Natural killer cell (primary cell): ENCODE results near the gene SLC17A1. TPM values are rescaled to one million over a fixed set of nuclear protein-coding genes. Genes with fewer than 3 reads are reported as not detected.

Source experiments
- ATAC-seq, 3 donors: fragments of 150-1000 bp in 2 of 3; fragments of 200-7000 bp in 1 of 3; cut with Tn5 transposase; 1 replicate in 1 of 3; 2 replicates in 2 of 3; pipeline ENCODE4 v1.10.0; 2021; ENCODE audit warnings: mild to moderate bottlenecking in 2 of 3, moderate library complexity in 2 of 3
- DNase-seq, 2 donors: peaks; one replicate each; pipeline versions ENCODE4 v3.0.0 to v3.0.0-alpha.2; 2013 to 2021; ENCODE audit warnings: mixed read lengths in 1 of 2
- H3K27ac ChIP-seq: one replicate; pipeline ENCODE4 v1.5.1; 2013; ENCODE audit warnings: mild to moderate bottlenecking, low read length
- H3K27me3 ChIP-seq: one replicate; pipeline ENCODE4 v1.6.1; 2013; ENCODE audit warnings: low read length; ENCODE audit not compliant: control insufficient read depth, insufficient read depth
- H3K36me3 ChIP-seq: one replicate; pipeline ENCODE4 v1.6.1; 2013; ENCODE audit warnings: low read length; ENCODE audit not compliant: control insufficient read depth, insufficient read depth
- H3K4me1 ChIP-seq: one replicate; pipeline ENCODE4 v1.6.1; 2013; ENCODE audit warnings: low read length; ENCODE audit not compliant: control insufficient read depth, insufficient read depth
- H3K4me3 ChIP-seq: one replicate; pipeline ENCODE4 v1.5.1; 2013; ENCODE audit warnings: low read length
- H3K9me3 ChIP-seq: one replicate; pipeline ENCODE4 v1.6.1; 2013; ENCODE audit warnings: low read length; ENCODE audit not compliant: control insufficient read depth, insufficient read depth
- H3K27ac Mint-ChIP-seq, 2 donors: one replicate each; pipeline ENCODE4 v1.8.0; 2022; ENCODE audit warnings: mild to moderate bottlenecking in 2 of 2, mixed read lengths in 2 of 2, moderate library complexity in 1 of 2
- H3K27me3 Mint-ChIP-seq, 2 donors: one replicate each; pipeline ENCODE4 v1.8.0; 2022; ENCODE audit warnings: low read depth in 2 of 2, mixed read lengths in 2 of 2
- H3K36me3 Mint-ChIP-seq: one replicate; pipeline ENCODE4 v1.8.0; 2022; ENCODE audit warnings: mixed read lengths
- H3K4me1 Mint-ChIP-seq, 2 donors: one replicate each; pipeline ENCODE4 v1.8.0; 2022; ENCODE audit warnings: mixed read lengths in 2 of 2
- H3K4me3 Mint-ChIP-seq: one replicate; pipeline ENCODE4 v1.8.0; 2022; ENCODE audit warnings: mild to moderate bottlenecking, moderate library complexity, mixed read lengths
- H3K9me3 Mint-ChIP-seq, 2 donors: one replicate each; pipeline ENCODE4 v1.8.0; 2022; ENCODE audit warnings: mixed read lengths in 2 of 2
- WGBS: methylation state at CpG from one replicate; pipeline ENCODE4 v1.1.7; 2013; ENCODE audit warnings: missing lambda C conversion rate; ENCODE audit not compliant: insufficient coverage; 5-methylcytosine and 5-hydroxymethylcytosine counted together
- intact Hi-C: fragments of 100-400 bp; cut with micrococcal nuclease; formaldehyde crosslinking; loops from one replicate; pipeline ENCODE4 v1.14.2; 2022
- total RNA-seq, 4 donors: library from RNA; stranded (reverse); fragments of 120-200 nt in 1 of 4; gene quantifications; one replicate each; pipeline versions ENCODE4 v1.2.3 to v1.2.4, GENCODE V29; 2013 to 2022
- TF ChIP-seq, protein P1 (sequence below): fragments of 200-600 bp; IDR thresholded peaks from one replicate; pipeline ENCODE4 v1.8.0; 2022; ENCODE audit warnings: antibody characterized with exemption

Gene SLC17A1
- total RNA-seq, 3 donors from 2014 or later (not counting 1 experiment from before 2014, with no cell fraction given), result 0.27 to 0.71 (median 0.50) TPM

DNA sequence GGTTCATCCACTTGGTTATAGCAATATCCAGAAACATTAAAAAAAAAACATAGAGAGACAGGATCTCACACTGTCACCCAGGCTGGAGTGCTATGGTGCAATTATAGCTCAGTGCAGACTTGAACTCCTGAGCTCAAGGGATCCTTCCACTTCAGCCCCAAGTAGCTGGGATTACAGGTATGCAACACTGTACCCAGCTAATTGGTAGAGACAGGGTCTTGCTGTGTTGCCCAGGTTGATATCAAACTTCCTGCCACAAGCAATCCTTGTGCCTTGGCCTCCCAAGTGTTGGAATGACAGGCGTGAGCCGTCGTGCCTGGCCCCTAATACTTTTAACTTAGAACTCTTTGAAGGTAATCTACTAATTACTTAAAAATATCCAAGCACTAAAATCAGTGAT lies 818 bp upstream of the SLC17A1 start:
- WGBS, result 93% methylated on average over 3 of the region's 3 CpGs
- DNase-seq (no peak), ATAC-seq (no peak)
- H3K4me3 ChIP-seq, result no peak overlapping the region
- intact Hi-C loops, result no loop called here
- no peaks in the 10 kb centered on the region for H3K9me3 ChIP-seq
- no peaks in the 10 kb centered on the region for H3K27me3 ChIP-seq
- TF ChIP-seq, protein P1, sequence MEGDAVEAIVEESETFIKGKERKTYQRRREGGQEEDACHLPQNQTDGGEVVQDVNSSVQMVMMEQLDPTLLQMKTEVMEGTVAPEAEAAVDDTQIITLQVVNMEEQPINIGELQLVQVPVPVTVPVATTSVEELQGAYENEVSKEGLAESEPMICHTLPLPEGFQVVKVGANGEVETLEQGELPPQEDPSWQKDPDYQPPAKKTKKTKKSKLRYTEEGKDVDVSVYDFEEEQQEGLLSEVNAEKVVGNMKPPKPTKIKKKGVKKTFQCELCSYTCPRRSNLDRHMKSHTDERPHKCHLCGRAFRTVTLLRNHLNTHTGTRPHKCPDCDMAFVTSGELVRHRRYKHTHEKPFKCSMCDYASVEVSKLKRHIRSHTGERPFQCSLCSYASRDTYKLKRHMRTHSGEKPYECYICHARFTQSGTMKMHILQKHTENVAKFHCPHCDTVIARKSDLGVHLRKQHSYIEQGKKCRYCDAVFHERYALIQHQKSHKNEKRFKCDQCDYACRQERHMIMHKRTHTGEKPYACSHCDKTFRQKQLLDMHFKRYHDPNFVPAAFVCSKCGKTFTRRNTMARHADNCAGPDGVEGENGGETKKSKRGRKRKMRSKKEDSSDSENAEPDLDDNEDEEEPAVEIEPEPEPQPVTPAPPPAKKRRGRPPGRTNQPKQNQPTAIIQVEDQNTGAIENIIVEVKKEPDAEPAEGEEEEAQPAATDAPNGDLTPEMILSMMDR, result no peak
- no peaks in the 10 kb centered on the region for H3K4me1 ChIP-seq
- no peak overlapping the region for H3K27ac ChIP-seq
- no peaks in the 10 kb centered on the region for H3K36me3 ChIP-seq
- Mint-ChIP-seq H3K9me3 (no peaks in the 10 kb centered on the region), H3K4me1 (no peaks in the 10 kb centered on the region), H3K36me3 (no peaks in the 10 kb centered on the region), H3K27ac (no peak overlapping the region), H3K4me3 (no peak overlapping the region), H3K27me3 (peaks cover 10 to 21% of the 10 kb centered on the region in 2 donors)

DNA sequence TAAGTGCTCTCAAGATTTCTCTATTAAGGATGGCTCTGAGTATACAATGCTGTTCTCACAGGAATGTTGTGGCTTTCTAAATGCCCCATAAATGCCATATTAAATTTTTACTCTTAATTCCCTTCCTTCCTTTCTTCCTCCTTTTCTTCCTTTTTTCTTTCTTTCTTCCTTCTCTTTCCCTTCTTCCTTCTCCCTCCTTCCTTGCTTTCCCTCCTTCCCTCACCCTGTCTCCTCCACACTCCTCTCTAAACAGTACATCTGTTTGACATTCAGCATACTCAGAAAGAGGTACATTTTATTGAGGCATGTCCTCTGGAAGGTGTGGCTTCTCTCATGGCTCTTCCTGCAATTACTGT lies 433 bp upstream of the SLC17A1 start:
- H3K27ac Mint-ChIP-seq, result no peak overlapping the region
- H3K4me3 ChIP-seq, result no peak overlapping the region
- no peaks in the 10 kb centered on the region for H3K4me1 ChIP-seq
- peaks cover 10 to 23% of the 10 kb centered on the region in 2 donors for H3K27me3 Mint-ChIP-seq
- H3K36me3 Mint-ChIP-seq, result no peaks in the 10 kb centered on the region
- H3K9me3 Mint-ChIP-seq, result no peaks in the 10 kb centered on the region
- H3K4me3 Mint-ChIP-seq, result no peak overlapping the region
- no peaks in the 10 kb centered on the region for H3K9me3 ChIP-seq
- H3K27me3 ChIP-seq, result no peaks in the 10 kb centered on the region
- intact Hi-C loops, result no loop called here
- no peak for ATAC-seq
- no peaks in the 10 kb centered on the region for H3K36me3 ChIP-seq
- TF ChIP-seq, protein P1, result no peak
- H3K4me1 Mint-ChIP-seq, result no peaks in the 10 kb centered on the region
- H3K27ac ChIP-seq, result no peak overlapping the region
- no peak for DNase-seq

DNA sequence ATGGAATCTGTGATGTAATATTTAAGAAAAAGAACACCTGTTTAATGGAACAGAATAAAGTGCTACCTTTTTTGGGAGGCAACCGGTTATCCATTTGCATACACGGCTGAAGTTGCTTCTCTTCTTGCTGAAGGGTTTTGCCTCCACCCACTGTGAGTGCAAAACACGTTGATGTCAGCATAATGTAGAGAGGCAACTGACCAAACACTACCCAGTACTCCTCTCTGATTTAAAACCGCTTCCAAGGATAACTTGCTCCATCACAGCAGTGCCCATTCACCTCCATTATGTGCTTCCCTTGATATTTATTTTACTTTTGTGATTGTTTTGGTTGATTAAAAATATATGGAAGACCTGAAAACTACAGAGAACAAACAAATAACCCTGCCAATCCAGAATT lies 1.4 kb downstream of the SLC17A1 start:
- Mint-ChIP-seq H3K4me1 (no peaks in the 10 kb centered on the region), H3K9me3 (peaks cover 0 to 5% of the 10 kb centered on the region in 2 donors), H3K4me3 (no peak overlapping the region), H3K36me3 (peaks cover 4% of the 10 kb centered on the region), H3K27me3 (peaks cover 21 to 30% of the 10 kb centered on the region in 2 donors), H3K27ac (no peak overlapping the region)
- no peak for ATAC-seq
- Histone ChIP-seq H3K36me3 (no peaks in the 10 kb centered on the region), H3K27ac (no peak overlapping the region), H3K4me1 (no peaks in the 10 kb centered on the region), H3K27me3 (peaks cover 3% of the 10 kb centered on the region), H3K4me3 (no peak overlapping the region), H3K9me3 (no peaks in the 10 kb centered on the region)
- no peak for DNase-seq
- TF ChIP-seq, protein P1, result no peak
- intact Hi-C loops, result no loop called here
- WGBS, result 83% methylated on average over 3 of the region's 4 CpGs

DNA sequence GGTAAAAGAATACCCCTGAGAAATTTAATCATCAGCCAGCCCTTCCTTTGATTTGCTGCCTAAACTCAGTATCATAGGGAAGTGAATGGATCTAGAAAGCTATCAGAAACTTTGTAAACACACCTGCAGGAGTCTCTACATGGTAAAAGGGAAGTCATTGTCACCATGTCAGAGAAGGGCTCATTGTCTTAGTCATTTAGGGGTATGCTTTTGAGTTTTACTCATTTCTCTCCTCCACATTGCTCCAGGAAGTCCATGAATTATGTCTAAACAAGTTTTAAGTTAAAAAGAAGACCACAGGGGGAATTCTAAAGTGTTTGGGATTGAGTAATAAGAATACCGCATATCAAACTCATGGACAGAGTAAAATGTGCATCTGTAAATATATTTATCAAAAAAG lies 2.5 kb downstream of the SLC17A1 start:
- H3K4me3 ChIP-seq, result no peak overlapping the region
- H3K36me3 ChIP-seq, result no peaks in the 10 kb centered on the region
- intact Hi-C loops, result no loop called here
- H3K4me1 ChIP-seq, result no peaks in the 10 kb centered on the region
- Mint-ChIP-seq H3K27ac (no peak overlapping the region), H3K4me1 (no peaks in the 10 kb centered on the region), H3K9me3 (peaks cover 0 to 6% of the 10 kb centered on the region in 2 donors), H3K4me3 (no peak overlapping the region), H3K36me3 (peaks cover 7% of the 10 kb centered on the region), H3K27me3 (peaks cover 29 to 35% of the 10 kb centered on the region in 2 donors)
- ATAC-seq, result no peak
- TF ChIP-seq, protein P1, result no peak
- WGBS, result no CpG with 5 or more reads among the region's 1 CpG
- no peak overlapping the region for H3K27ac ChIP-seq
- DNase-seq, result no peak
- H3K27me3 ChIP-seq, result peaks cover 3% of the 10 kb centered on the region
- H3K9me3 ChIP-seq, result no peaks in the 10 kb centered on the region
